NCI-H2029 treated with DMSO at 0.1 percent for 48 hours (cell line): Measurements from ENCODE around the gene OAF.

Source experiments
- DNase-seq: peaks from one replicate; lab custom pipeline; 2025; lab: John Stamatoyannopoulos, UW

Gene OAF

GRCh38 chr11:120224361-120224760, 13.5 kb downstream of the OAF start:
- DNase-seq: no peak

- DNase-seq: no peak
Measured at GRCh38 chr11:120224972-120225909, 14.4 kb downstream of the OAF start.

GRCh38 chr11:120226242-120226641, 15.4 kb downstream of the OAF start:
- DNase-seq: no peak

DNA sequence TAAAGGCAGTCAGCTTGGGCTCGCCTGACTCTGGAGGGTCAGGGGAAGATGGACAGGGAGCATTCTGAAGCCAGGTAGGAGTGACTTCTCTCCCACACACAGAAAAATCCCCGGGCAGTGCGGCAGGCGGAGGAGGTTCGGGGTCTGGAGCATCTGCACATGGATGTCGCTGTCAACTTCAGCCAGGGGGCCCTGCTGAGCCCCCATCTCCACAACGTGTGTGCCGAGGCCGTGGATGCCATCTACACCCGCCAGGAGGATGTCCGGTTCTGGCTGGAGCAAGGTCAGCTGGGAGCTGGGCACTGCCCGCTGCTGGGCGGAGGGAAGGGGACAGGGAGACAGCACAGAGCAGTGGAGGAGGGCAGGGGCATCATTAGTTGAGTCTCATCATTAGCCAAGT, 15.9 kb downstream of the OAF start:
- DNase-seq: no peak

GRCh38 chr11:120227228-120227852, 16.5 kb downstream of the OAF start:
- DNase-seq: no peak

- DNase-seq: no peak
Measured at GRCh38 chr11:120228794-120229384, 18.1 kb downstream of the OAF start.

- no peak for DNase-seq
Measured at GRCh38 chr11:120229451-120230424, 18.9 kb downstream of the OAF start.

GRCh38 chr11:120230433-120231071, 19.7 kb downstream of the OAF start:
- no peak for DNase-seq

DNA sequence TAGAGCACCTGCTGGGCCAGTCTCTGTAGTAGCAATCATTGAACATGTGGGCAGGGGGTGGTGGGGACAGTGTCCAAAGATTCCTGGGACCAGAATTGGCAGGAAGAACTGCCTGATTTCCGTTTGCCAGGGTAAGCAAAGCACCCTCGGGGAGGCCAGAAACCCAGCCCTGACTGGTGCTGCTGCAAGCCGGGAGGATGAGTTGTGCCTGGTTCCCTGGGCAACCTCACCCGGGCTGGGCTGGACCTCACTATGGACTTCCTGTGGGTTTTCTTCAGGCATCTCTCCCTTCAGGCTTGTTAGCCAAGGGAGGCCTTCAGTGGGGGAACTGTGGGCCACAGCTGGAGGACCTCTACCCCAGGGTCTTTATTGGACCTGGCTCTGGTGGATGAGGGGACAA, 21.1 kb downstream of the OAF start:
- no peak for DNase-seq

DNA sequence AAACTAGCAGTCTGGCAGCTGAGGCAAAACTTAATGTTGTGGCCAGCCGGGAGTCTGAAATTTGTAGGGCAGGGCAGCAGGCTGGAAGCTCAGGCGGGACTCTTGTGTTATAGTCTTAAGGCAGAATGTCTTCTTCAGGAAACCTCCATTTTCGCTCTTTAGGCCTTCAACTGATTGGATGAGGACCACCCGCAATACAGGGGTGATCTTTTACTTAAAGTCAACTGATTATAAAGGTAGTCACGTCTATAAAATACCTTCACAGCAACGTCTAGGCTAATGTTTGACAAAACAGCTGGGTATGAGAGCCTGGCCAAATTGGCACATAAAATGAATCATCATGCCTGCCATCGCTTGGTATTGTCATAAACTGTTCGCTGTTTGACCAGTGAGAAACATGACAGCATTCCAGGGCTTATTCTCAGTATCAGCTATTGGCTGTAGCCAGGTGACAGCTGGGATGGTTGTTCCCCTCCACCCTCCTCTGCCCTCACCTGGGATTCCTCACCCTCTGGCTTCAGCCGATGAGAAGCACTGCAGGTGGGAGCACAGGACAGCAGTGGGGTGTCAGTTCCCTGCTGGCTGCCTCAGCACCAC, 22.5 kb downstream of the OAF start:
- no peak for DNase-seq

DNA sequence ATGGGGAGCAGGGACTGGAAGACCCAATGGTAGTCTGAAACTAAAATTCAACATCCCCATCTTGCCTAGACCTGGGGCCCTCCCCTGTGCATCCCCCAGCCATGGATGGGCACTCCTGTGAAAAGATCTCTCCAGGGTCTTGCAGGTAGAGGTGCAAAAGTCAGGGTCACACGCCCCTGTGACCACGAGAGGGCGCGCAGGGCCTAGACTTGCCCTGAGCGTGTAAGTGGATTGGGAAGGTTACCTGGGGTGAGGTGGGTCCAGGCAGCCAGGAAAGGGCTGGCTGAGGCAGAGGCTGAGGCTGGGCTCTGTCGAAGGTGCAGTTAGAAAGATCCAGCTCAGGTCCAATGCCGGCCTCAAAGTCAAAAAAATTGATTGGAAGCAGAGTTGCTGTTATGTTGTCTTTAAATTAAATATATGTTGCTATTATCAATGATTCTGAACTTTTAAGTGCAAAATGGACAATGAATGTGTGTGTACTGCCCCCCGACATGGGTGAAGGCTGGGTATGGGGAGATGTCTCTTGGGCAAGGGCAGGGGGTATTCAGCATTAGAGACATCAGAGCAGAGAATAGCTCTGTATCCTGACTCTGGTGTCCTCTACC, 24.3 kb downstream of the OAF start:
- peak; percentile 23 for DNase-seq

DNA sequence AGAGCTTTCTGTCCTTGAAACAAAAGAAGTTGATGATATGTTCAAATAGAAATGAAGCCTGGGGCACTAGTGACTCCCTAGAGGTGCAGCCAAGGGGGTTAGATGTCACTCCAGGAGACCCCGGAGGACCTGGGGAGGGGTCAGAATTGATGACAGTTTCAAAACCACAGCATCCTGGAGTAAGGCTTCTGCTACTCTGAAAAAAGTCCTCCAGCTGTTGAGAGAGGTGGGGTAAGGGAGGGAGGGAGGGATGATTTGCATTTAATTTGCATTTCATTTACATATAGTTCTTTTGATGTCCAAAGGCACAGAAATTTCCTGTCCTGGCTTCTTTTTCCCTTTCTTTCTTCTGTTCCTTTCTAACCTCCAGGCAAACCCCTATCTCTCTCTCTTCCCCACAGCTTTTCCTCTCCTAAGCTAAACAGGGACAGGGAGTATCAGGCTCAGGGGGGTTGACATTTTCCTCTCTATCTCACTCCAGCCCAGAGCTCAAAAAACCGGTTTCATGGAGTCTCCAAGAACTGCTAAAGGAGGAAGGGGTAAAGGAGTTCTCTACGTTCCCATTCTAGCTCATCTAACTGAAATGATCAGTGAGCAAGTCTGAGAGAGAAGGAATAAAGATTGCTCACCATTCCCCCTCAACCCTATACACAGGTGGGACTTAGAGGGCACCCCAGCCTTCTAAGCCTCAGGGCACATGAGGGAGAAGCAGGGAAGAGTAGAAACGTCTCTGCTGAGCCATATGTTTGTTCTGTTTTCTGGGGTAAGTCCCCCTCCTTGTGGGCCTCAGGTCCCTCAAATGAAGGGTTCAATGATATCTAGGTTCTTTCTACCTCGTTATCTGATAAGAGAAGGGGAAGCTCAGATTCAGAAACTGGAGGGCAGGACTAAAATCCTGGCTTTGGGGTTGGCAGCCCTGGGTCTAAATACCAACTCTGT, 25.6 kb downstream of the OAF start:
- DNase-seq: no peak

- DNase-seq: no peak
Measured at GRCh38 chr11:120238968-120239620, 28.3 kb downstream of the OAF start.

DNA sequence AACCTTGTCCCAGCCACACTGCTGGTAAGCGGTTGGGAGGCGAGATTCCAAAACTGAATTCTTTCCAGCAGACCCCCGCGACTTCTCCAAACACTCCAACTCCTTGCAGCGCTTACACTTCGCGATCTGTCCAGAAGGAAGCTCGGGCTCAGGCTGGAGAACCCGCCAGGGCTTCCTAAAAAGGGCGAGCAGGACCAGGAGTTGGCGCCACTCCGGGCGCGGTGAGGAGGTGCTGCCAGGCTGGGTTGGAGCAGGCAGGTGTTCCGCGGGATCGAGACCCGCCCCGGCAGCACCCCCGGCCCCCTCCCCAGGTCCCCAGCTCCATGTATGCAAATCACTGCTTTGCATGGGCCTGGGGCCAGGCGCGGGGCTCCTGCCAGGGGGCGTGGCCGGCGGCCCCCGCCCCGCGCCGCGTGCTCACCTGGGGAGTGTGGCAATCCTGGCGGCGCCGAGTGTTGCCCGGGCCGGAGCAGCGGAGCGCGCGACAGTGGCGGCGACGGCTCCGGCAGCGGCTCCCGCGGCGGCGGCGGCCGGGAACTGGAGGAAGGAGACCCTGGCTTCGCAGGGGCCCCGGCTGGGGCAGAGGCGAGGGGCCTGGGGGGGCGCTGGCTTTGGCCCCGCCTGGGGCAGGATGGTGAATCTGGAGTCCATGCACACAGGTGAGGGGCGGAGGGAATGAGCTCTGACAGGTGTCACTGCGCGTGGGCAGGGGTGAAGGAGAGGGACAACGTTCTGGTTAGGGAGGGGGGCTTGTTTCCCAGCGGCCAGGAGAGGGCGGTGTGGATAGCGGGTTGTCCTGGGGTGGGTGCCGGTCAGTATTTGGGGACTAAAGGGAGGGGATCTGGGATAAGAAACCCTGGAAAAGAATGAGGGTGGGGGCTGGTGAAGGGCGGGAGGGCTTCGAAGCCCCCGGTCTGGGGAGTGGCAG, 29.1 kb downstream of the OAF start, which contains the start of gene POU2F3:
Gene POU2F3 (plus strand): TSS at position 428 of the 928 bp plus-strand sequence. CDS start 204 bp downstream, at position 632.
- DNase-seq: no peak

- no peak for DNase-seq
Measured at GRCh38 chr11:120240866-120241265, 30.0 kb downstream of the OAF start.

- no peak for DNase-seq
Measured at GRCh38 chr11:120241277-120241676, 30.4 kb downstream of the OAF start.

DNA sequence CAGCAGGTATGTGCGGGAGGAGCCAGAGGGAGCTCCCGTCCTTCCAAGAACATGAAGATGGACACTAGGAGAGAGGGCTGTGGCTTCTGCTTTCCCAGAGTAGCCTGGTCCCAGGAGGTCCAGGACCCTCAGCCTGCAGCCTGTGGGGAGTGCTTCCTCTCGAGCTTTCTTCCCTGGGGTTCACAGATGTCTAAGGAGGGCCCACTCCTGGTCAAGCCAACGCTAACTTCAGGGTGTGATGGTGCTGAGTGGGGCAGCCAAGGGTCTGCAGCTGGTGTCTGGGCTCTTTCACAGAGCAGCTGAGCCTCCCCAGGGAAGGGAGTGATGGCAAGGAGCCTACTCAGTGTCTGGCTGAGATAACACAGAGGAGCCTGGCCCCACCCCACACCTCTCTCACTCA, 32.4 kb downstream of the OAF start:
- DNase-seq: no peak
